OCI-LY3 (cell line): ENCODE measurements around the gene INPP5A.

ENCODE experiments used
- H2AFZ ChIP-seq: fragments of 200-600, 300-600 bp; shearing (Covaris generic); 2 replicates; pipeline ENCODE4 v1.6.0; 2014; ENCODE audit warnings: antibody characterized with exemption, low read depth, low read length
- H3K27ac ChIP-seq: fragments of 200-600, 300-600 bp; sonication (generic); 2 replicates; pipeline ENCODE4 v1.5.1; 2014; ENCODE audit warnings: mild to moderate bottlenecking, low read length, moderate library complexity, mixed read lengths
- H3K27me3 ChIP-seq: fragments of 200-600, 300-600 bp; sonication (generic); 2 replicates; pipeline ENCODE4 v1.6.1; 2014; ENCODE audit warnings: low read depth, low read length, mixed read lengths
- H3K36me3 ChIP-seq: fragments of 200-600, 300-600 bp; sonication (generic); replicated peaks from 2 replicates; pipeline ENCODE3; 2014; ENCODE audit warnings: low read depth, low read length, mixed read lengths
- H3K4me1 ChIP-seq: fragments of 300-600, 200-600 bp; sonication (generic); 2 replicates; pipeline ENCODE4 v1.6.1; 2014; ENCODE audit warnings: low read length, mixed read lengths
- H3K4me2 ChIP-seq: fragments of 200-600, 300-600 bp; sonication (generic); 2 replicates; pipeline ENCODE4 v1.6.1; 2014; ENCODE audit warnings: low read length, mixed read lengths
- H3K4me3 ChIP-seq: fragments of 300-600, 200-600 bp; sonication (generic); 2 replicates; pipeline ENCODE4 v1.5.1; 2014; ENCODE audit warnings: antibody characterized with exemption, mild to moderate bottlenecking, low read length, moderate library complexity
- H3K79me2 ChIP-seq: fragments of 300-600, 200-600 bp; shearing (Covaris generic); 2 replicates; pipeline ENCODE4 v1.6.1; 2014; ENCODE audit warnings: mild to moderate bottlenecking, low read length, mixed read lengths
- H3K9ac ChIP-seq: fragments of 300-600, 200-600 bp; shearing (Covaris generic); 2 replicates; pipeline ENCODE4 v1.6.0; 2014; ENCODE audit warnings: mild to moderate bottlenecking, low read length, moderate library complexity
- H3K9me3 ChIP-seq: fragments of 200-600, 300-600 bp; shearing (Covaris generic); 2 replicates; pipeline ENCODE4 v1.6.1; 2014; ENCODE audit warnings: low read length, mixed read lengths; ENCODE audit not compliant: insufficient read depth
- H4K20me1 ChIP-seq: fragments of 200-600, 300-600 bp; sonication (generic); 2 replicates; pipeline ENCODE4 v1.6.1; 2016; ENCODE audit warnings: low read length, mixed read lengths; ENCODE audit not compliant: insufficient read depth
- CTCF ChIP-seq: fragments of 200-600, 300-600 bp; sonication (generic); IDR thresholded peaks from 2 replicates; pipeline ENCODE4 v1.5.1; 2014; ENCODE audit warnings: antibody characterized with exemption, low read length, low read depth
- EZH2phosphoT487 ChIP-seq: fragments of 200-600 bp; shearing (Covaris generic); IDR thresholded peaks from 2 replicates; pipeline ENCODE4 v1.6.1; 2018; ENCODE audit warnings: antibody characterized with exemption, mixed run types, low read depth

INPP5A gene

GRCh38 chr10:132705173-132705572 lies 167.6 kb downstream of the INPP5A start:
- Histone ChIP-seq H3K4me2 (no peak overlapping the region), H2AFZ (no peak overlapping the region), H3K9ac (no peak overlapping the region), H3K79me2 (no peaks in the 10 kb centered on the region), H3K27me3 (no peaks in the 10 kb centered on the region), H4K20me1 (no peaks in the 10 kb centered on the region), H3K4me3 (no peak overlapping the region), H3K27ac (no peak overlapping the region), H3K9me3 (no peaks in the 10 kb centered on the region), H3K4me1 (no peaks in the 10 kb centered on the region), H3K36me3 (no peaks in the 10 kb centered on the region)
- no peak for TF ChIP-seq EZH2phosphoT487
- no peak for TF ChIP-seq CTCF

- H3K27ac ChIP-seq, result no peak overlapping the region
- H3K4me1 ChIP-seq, result no peaks in the 10 kb centered on the region
- no peaks in the 10 kb centered on the region for H3K36me3 ChIP-seq
- H3K79me2 ChIP-seq, result no peaks in the 10 kb centered on the region
- no peak overlapping the region for H3K9ac ChIP-seq
- H3K27me3 ChIP-seq, result no peaks in the 10 kb centered on the region
- H3K9me3 ChIP-seq, result no peaks in the 10 kb centered on the region
- H2AFZ ChIP-seq, result no peak overlapping the region
- H4K20me1 ChIP-seq, result no peaks in the 10 kb centered on the region
- no peak overlapping the region for H3K4me2 ChIP-seq
- TF ChIP-seq CTCF (no peak), EZH2phosphoT487 (no peak)
- H3K4me3 ChIP-seq, result no peak overlapping the region
Observed at GRCh38 chr10:132705943-132706342, 168.4 kb downstream of the INPP5A start.

- Histone ChIP-seq H2AFZ (no peak overlapping the region), H3K9me3 (no peaks in the 10 kb centered on the region), H3K27me3 (no peaks in the 10 kb centered on the region), H4K20me1 (no peaks in the 10 kb centered on the region), H3K4me2 (no peak overlapping the region), H3K9ac (no peak overlapping the region), H3K36me3 (no peaks in the 10 kb centered on the region), H3K4me1 (no peaks in the 10 kb centered on the region), H3K27ac (no peak overlapping the region), H3K4me3 (no peak overlapping the region), H3K79me2 (no peaks in the 10 kb centered on the region)
- no peak for TF ChIP-seq CTCF
- TF ChIP-seq EZH2phosphoT487, result no peak
Observed at GRCh38 chr10:132706701-132707100, 169.1 kb downstream of the INPP5A start.

GRCh38 chr10:132707121-132707775 lies 169.7 kb downstream of the INPP5A start:
- Histone ChIP-seq H3K9ac (no peak overlapping the region), H3K4me1 (no peaks in the 10 kb centered on the region), H3K27me3 (no peaks in the 10 kb centered on the region), H3K27ac (no peak overlapping the region), H3K9me3 (no peaks in the 10 kb centered on the region), H3K4me3 (no peak overlapping the region), H3K79me2 (no peaks in the 10 kb centered on the region), H2AFZ (no peak overlapping the region), H3K4me2 (no peak overlapping the region), H3K36me3 (no peaks in the 10 kb centered on the region), H4K20me1 (no peaks in the 10 kb centered on the region)
- no peak for TF ChIP-seq EZH2phosphoT487
- no peak for TF ChIP-seq CTCF
